K562 (cell line): ENCODE results near the gene EXD2. TPM values are rescaled to one million over a fixed set of nuclear protein-coding genes. Genes with fewer than 3 reads are reported as not detected.

Experiments used
- CBFA2T3 ChIP-seq: fragments of 450-650 bp; IDR thresholded peaks from 2 replicates; pipeline ENCODE4 v1.6.1; 2017
- CTBP1 ChIP-seq: fragments of 450-650 bp; IDR thresholded peaks from 2 replicates; pipeline ENCODE4 v1.6.1; 2016; ENCODE audit warnings: borderline replicate concordance
- E2F3 ChIP-seq: fragments of 250-450 bp; sonication (Bioruptor Pico); IDR thresholded peaks from 2 replicates; pipeline ENCODE4 v1.4.0; 2020; ENCODE audit warnings: mild to moderate bottlenecking
- HCFC1 ChIP-seq: IDR thresholded peaks from 2 replicates; pipeline ENCODE4 v1.6.1; 2012; ENCODE audit warnings: low read depth, low read length, improper control_type of control experiment
- HMG20B ChIP-seq: fragments of 250-450 bp; sonication (Bioruptor Pico); IDR thresholded peaks from 2 replicates; pipeline ENCODE4 v1.5.0; 2021; ENCODE audit warnings: mild to moderate bottlenecking
- NRF1 ChIP-seq, 2 experiments: fragments of 450-650 bp; IDR thresholded peaks in 1 of 2; conservative IDR thresholded peaks in 1 of 2; 2 replicates each; pipeline ENCODE4 v1.6.1; 2014; ENCODE audit warnings: mild to moderate bottlenecking in 2 of 2
- POLR2G ChIP-seq: fragments of 200-400 bp; formaldehyde crosslinking; IDR thresholded peaks from 2 replicates; pipeline ENCODE4 v1.6.1; 2017; ENCODE audit warnings: low read depth, mild to moderate bottlenecking, antibody characterized with exemption, low read length, moderate library complexity
- POLR2H ChIP-seq: IDR thresholded peaks from 2 replicates; pipeline ENCODE4 v1.6.1; 2016; ENCODE audit warnings: missing genetic modification characterization, low read depth, mild to moderate bottlenecking, control low read depth, missing compliant biosample characterization, moderate library complexity
- SP2 ChIP-seq: IDR thresholded peaks from 2 replicates; pipeline ENCODE4 v1.6.1; 2011; ENCODE audit warnings: mild to moderate bottlenecking, low read depth, low read length, moderate library complexity; ENCODE audit not compliant: poor library complexity, severe bottlenecking; ENCODE audit errors: extremely low read depth
- SUPT5H ChIP-seq: fragments of 450-650 bp; IDR thresholded peaks from 2 replicates; pipeline ENCODE4 v1.6.1; 2016
- TAF1 ChIP-seq: IDR thresholded peaks from 2 replicates; pipeline ENCODE4 v1.6.1; 2011; ENCODE audit warnings: mild to moderate bottlenecking, low read length, moderate library complexity; ENCODE audit not compliant: insufficient read depth, control insufficient read depth, severe bottlenecking; ENCODE audit errors: extremely low read depth
- U2AF1 ChIP-seq: fragments of 200-400 bp; formaldehyde crosslinking; optimal IDR thresholded peaks from 2 replicates; pipeline ENCODE3; 2017; ENCODE audit warnings: mild to moderate bottlenecking, low read depth, low read length, moderate library complexity
- ZNF589 ChIP-seq: fragments of 200-800 bp; sonication (Bioruptor generic); IDR thresholded peaks from 2 replicates; pipeline ENCODE4 v1.6.1; 2016; ENCODE audit warnings: low read depth, missing genetic modification characterization, missing compliant biosample characterization
- polyA plus RNA-seq, 8 experiments: library from polyadenylated mRNA; depleted of rRNA in 4 of 8; stranded (reverse) in 5 of 8; unstranded in 3 of 8; fragments of >200 nt; fragmentation: Nextera tagmentation in 2 of 8; fragmentation: Illumina TruSeq in 1 of 8; extraction: Ambion mirVana in 2 of 8; extraction: Trizol in 1 of 8; gene quantifications; 2 replicates each; pipeline versions ENCODE4 v1.2.1 to v1.2.3, GENCODE V29; 2011 to 2014; ENCODE audit warnings: inconsistent platforms in 1 of 8, missing spikeins in 1 of 8
- total RNA-seq, 7 experiments: library from RNA; depleted of rRNA in 6 of 7; stranded (reverse); fragments of >200 nt in 6 of 7; fragmentation: Illumina TruSeq in 2 of 7; extraction: Trizol in 2 of 7; gene quantifications; 2 replicates each; pipeline versions ENCODE4 v1.2.1 to v1.2.3, GENCODE V29; 2011 to 2021; ENCODE audit warnings: low replicate concordance in 1 of 7
- TF ChIP-seq, protein P1 (sequence below): fragments of 450-650 bp; IDR thresholded peaks from 2 replicates; pipeline ENCODE4 v1.6.1; 2017; ENCODE audit warnings: antibody characterized with exemption, mild to moderate bottlenecking
- TF ChIP-seq, protein P2 (sequence below): sonication (generic); formaldehyde crosslinking; IDR thresholded peaks from 2 replicates; pipeline ENCODE4 v1.8.0; 2023; ENCODE audit warnings: missing genetic modification reagents, mild to moderate bottlenecking, borderline replicate concordance

Gene EXD2
- total and polyA plus RNA-seq, 9 of the 15 experiments (the other 6 are each of a cell fraction or from before 2014, with no cell fraction given): 1.6 to 7.5 (median 3.7) TPM

DNA sequence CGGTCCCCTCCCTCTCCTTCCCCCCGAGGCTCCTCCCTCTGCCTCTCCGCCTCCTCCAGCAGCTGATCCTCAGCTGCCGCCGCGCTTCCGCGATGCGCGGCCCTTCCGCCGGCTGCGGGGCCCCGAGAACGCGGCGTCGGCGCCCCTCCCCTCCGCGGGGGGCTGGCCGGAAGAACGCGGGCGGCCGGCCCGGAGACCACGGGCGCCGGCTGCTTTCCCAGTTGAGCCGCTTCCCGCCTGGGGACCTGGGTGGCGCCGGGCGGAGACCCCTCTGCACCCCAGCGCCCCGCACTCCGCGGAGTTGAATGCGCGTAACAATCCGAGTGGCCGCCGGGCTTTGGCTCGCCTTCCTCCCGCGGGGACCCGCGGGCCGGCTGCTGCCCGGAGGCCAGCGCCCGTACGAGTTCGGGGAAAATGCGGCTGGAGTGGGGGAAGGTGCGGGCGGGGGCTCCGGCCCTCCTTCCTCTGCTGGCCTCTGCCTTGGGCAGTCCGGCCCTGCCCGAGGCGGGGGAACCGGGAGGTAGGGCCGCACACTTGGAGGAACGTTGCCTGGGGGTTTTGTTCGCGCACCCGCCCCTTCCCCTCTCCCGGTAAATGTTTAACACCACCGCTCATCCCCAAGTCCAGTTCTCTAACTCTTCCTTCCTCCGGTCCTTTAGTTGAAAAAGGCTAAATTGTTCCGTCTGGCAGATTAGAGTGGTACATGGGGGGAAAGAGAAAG is 38.0 kb upstream of the EXD2 start (continued):
- TF ChIP-seq, protein P1, sequence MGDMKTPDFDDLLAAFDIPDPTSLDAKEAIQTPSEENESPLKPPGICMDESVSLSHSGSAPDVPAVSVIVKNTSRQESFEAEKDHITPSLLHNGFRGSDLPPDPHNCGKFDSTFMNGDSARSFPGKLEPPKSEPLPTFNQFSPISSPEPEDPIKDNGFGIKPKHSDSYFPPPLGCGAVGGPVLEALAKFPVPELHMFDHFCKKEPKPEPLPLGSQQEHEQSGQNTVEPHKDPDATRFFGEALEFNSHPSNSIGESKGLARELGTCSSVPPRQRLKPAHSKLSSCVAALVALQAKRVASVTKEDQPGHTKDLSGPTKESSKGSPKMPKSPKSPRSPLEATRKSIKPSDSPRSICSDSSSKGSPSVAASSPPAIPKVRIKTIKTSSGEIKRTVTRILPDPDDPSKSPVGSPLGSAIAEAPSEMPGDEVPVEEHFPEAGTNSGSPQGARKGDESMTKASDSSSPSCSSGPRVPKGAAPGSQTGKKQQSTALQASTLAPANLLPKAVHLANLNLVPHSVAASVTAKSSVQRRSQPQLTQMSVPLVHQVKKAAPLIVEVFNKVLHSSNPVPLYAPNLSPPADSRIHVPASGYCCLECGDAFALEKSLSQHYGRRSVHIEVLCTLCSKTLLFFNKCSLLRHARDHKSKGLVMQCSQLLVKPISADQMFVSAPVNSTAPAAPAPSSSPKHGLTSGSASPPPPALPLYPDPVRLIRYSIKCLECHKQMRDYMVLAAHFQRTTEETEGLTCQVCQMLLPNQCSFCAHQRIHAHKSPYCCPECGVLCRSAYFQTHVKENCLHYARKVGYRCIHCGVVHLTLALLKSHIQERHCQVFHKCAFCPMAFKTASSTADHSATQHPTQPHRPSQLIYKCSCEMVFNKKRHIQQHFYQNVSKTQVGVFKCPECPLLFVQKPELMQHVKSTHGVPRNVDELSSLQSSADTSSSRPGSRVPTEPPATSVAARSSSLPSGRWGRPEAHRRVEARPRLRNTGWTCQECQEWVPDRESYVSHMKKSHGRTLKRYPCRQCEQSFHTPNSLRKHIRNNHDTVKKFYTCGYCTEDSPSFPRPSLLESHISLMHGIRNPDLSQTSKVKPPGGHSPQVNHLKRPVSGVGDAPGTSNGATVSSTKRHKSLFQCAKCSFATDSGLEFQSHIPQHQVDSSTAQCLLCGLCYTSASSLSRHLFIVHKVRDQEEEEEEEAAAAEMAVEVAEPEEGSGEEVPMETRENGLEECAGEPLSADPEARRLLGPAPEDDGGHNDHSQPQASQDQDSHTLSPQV: no peak
- TF ChIP-seq POLR2H (tag) (0 out of 2 replicates have a peak, but pooled peaks have one; percentile 24), NRF1 (conservative IDR thresholded peaks at IDR 0.05 in 1 of 2, IDR thresholded peaks at IDR 0.05 in 1 of 2) (peak; percentile 10 to 71; a peak in 2 of 4 replicates), SUPT5H (peak; percentile 30; the same call in 1 of the 2 replicates), TAF1 (peak; percentile 75), POLR2G (peak; percentile 88), CBFA2T3 (no peak), CTBP1 (peak; percentile 84), SP2 (no peak), HCFC1 (0 out of 2 replicates have a peak, but pooled peaks have one; percentile 22), HMG20B (no peak), U2AF1 (no peak), ZNF589 (CRISPR knock-in tag) (0 out of 2 replicates have a peak, but pooled peaks have one; percentile 50), E2F3 (CRISPR knock-in tag) (no peak)
- TF ChIP-seq, protein P2, sequence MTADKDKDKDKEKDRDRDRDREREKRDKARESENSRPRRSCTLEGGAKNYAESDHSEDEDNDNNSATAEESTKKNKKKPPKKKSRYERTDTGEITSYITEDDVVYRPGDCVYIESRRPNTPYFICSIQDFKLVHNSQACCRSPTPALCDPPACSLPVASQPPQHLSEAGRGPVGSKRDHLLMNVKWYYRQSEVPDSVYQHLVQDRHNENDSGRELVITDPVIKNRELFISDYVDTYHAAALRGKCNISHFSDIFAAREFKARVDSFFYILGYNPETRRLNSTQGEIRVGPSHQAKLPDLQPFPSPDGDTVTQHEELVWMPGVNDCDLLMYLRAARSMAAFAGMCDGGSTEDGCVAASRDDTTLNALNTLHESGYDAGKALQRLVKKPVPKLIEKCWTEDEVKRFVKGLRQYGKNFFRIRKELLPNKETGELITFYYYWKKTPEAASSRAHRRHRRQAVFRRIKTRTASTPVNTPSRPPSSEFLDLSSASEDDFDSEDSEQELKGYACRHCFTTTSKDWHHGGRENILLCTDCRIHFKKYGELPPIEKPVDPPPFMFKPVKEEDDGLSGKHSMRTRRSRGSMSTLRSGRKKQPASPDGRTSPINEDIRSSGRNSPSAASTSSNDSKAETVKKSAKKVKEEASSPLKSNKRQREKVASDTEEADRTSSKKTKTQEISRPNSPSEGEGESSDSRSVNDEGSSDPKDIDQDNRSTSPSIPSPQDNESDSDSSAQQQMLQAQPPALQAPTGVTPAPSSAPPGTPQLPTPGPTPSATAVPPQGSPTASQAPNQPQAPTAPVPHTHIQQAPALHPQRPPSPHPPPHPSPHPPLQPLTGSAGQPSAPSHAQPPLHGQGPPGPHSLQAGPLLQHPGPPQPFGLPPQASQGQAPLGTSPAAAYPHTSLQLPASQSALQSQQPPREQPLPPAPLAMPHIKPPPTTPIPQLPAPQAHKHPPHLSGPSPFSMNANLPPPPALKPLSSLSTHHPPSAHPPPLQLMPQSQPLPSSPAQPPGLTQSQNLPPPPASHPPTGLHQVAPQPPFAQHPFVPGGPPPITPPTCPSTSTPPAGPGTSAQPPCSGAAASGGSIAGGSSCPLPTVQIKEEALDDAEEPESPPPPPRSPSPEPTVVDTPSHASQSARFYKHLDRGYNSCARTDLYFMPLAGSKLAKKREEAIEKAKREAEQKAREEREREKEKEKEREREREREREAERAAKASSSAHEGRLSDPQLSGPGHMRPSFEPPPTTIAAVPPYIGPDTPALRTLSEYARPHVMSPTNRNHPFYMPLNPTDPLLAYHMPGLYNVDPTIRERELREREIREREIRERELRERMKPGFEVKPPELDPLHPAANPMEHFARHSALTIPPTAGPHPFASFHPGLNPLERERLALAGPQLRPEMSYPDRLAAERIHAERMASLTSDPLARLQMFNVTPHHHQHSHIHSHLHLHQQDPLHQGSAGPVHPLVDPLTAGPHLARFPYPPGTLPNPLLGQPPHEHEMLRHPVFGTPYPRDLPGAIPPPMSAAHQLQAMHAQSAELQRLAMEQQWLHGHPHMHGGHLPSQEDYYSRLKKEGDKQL: no peak
